K562 (cell line): ENCODE data around the gene UTS2R. TPM values are rescaled to one million over a fixed set of nuclear protein-coding genes. Genes with fewer than 3 reads are reported as not detected.
A peak's percentile ranks its signal among the peaks of the same experiment; 100 is the strongest.

Source experiments
- CHAMP1 ChIP-seq: fragments of 450-650 bp; IDR thresholded peaks from 2 replicates; pipeline ENCODE4 v1.6.1; 2016; ENCODE audit warnings: mild to moderate bottlenecking
- COPS2 ChIP-seq: fragments of 450-650 bp; conservative IDR thresholded peaks from 2 replicates; pipeline ENCODE4 v1.6.1; 2016; ENCODE audit warnings: mild to moderate bottlenecking, moderate library complexity
- DLX4 ChIP-seq: fragments of 250-450 bp; sonication (Bioruptor Pico); IDR thresholded peaks from 2 replicates; pipeline ENCODE4 v1.6.1; 2021; ENCODE audit warnings: mild to moderate bottlenecking
- ELF4 ChIP-seq: fragments of 450-650 bp; formaldehyde crosslinking; IDR thresholded peaks from 2 replicates; pipeline ENCODE4 v1.4.0; 2022; ENCODE audit warnings: missing genetic modification characterization
- FOXK1 ChIP-seq: sonication (generic); formaldehyde crosslinking; IDR thresholded peaks from 2 replicates; pipeline ENCODE4 v1.8.0; 2022; ENCODE audit warnings: missing genetic modification reagents, mild to moderate bottlenecking, borderline replicate concordance
- HINFP ChIP-seq: fragments of 450-650 bp; conservative IDR thresholded peaks from 2 replicates; pipeline ENCODE4 v1.6.1; 2016; ENCODE audit warnings: missing genetic modification characterization, low read depth, mild to moderate bottlenecking, control low read depth, missing compliant biosample characterization
- HSF4 ChIP-seq: fragments of 250-450 bp; sonication (Bioruptor Pico); IDR thresholded peaks from 2 replicates; pipeline ENCODE4 v2.1.2; 2022; ENCODE audit warnings: mild to moderate bottlenecking, moderate library complexity, borderline replicate concordance
- NELFE ChIP-seq: IDR thresholded peaks from 2 replicates; pipeline ENCODE4 v1.6.1; 2011; ENCODE audit warnings: mild to moderate bottlenecking; ENCODE audit not compliant: insufficient read depth, insufficient read length
- OTX1 ChIP-seq: fragments of 450-650 bp; formaldehyde crosslinking; IDR thresholded peaks from 2 replicates; pipeline ENCODE4 v1.4.0; 2022; ENCODE audit warnings: mild to moderate bottlenecking
- RCOR1 ChIP-seq, 2 experiments: IDR thresholded peaks; 2 replicates each; pipeline ENCODE4 v1.6.1; 2012; ENCODE audit warnings: low read depth in 2 of 2, low read length in 2 of 2, borderline replicate concordance in 1 of 2, improper control_type of control experiment in 1 of 2
- SIRT6 ChIP-seq: IDR thresholded peaks from one replicate; pipeline ENCODE4 v1.6.1; 2012; ENCODE audit warnings: low read depth, mild to moderate bottlenecking, control low read depth, inconsistent platforms, low read length, moderate library complexity
- SMAD2 ChIP-seq: fragments of 150-350 bp; IDR thresholded peaks from 2 replicates; pipeline ENCODE4 v1.6.1; 2014; ENCODE audit warnings: low read depth, mild to moderate bottlenecking, low read length
- SRF ChIP-seq, 2 experiments: fragments of 250-450, 450-650 bp in 1 of 2; sonication (Bioruptor Pico) in 1 of 2; sonication (generic) in 1 of 2; formaldehyde crosslinking; IDR thresholded peaks; 2 replicates each; pipeline versions ENCODE4 v1.5.0 to v1.5.1; 2020 to 2022; ENCODE audit warnings: mild to moderate bottlenecking in 1 of 2, missing genetic modification reagents in 1 of 2
- TCF15 ChIP-seq: fragments of 250-450 bp; sonication (Bioruptor Pico); IDR thresholded peaks from 2 replicates; pipeline ENCODE4 v1.8.0; 2022; ENCODE audit warnings: moderate library complexity, mild to moderate bottlenecking, inconsistent platforms
- ZC3H8 ChIP-seq: fragments of 450-650 bp; IDR thresholded peaks from 2 replicates; pipeline ENCODE4 v1.6.1; 2017
- ZNF12 ChIP-seq: sonication (generic); formaldehyde crosslinking; IDR thresholded peaks from 2 replicates; pipeline ENCODE4 v1.4.0; 2020; ENCODE audit warnings: mild to moderate bottlenecking, missing genetic modification reagents
- ZNF253 ChIP-seq: fragments of 250-450 bp; sonication (Bioruptor Pico); conservative IDR thresholded peaks from 2 replicates; pipeline ENCODE4 v1.6.1; 2021; ENCODE audit warnings: mild to moderate bottlenecking
- ZNF695 ChIP-seq: fragments of 450-650 bp; formaldehyde crosslinking; IDR thresholded peaks from 2 replicates; pipeline ENCODE4 v1.4.0; 2020; ENCODE audit warnings: mild to moderate bottlenecking, moderate library complexity
- polyA plus RNA-seq, 8 experiments: library from polyadenylated mRNA; depleted of rRNA in 4 of 8; stranded (reverse) in 5 of 8; unstranded in 3 of 8; fragments of >200 nt; fragmentation: Nextera tagmentation in 2 of 8; fragmentation: Illumina TruSeq in 1 of 8; extraction: Ambion mirVana in 2 of 8; extraction: Trizol in 1 of 8; gene quantifications; 2 replicates each; pipeline versions ENCODE4 v1.2.1 to v1.2.3, GENCODE V29; 2011 to 2014; ENCODE audit warnings: inconsistent platforms in 1 of 8, missing spikeins in 1 of 8
- total RNA-seq, 7 experiments: library from RNA; depleted of rRNA in 6 of 7; stranded (reverse); fragments of >200 nt in 6 of 7; fragmentation: Illumina TruSeq in 2 of 7; extraction: Trizol in 2 of 7; gene quantifications; 2 replicates each; pipeline versions ENCODE4 v1.2.1 to v1.2.3, GENCODE V29; 2011 to 2021; ENCODE audit warnings: low replicate concordance in 1 of 7

The UTS2R gene
- total and polyA plus RNA-seq, 9 of the 15 experiments (the other 6 are each of a cell fraction or from before 2014, with no cell fraction given), result 0.22 TPM; not detected in 8

- TF ChIP-seq DLX4 (CRISPR knock-in tag) (no peak), ZNF12 (CRISPR knock-in tag) (no peak), TCF15 (peak; percentile 69; the same call in 1 of the 2 replicates), ZC3H8 (no peak), RCOR1 (IDR thresholded peaks at IDR 0.05; ENCODE audit: borderline replicate concordance in 1 of 2, low read depth in 2 of 2, low read length in 2 of 2) (peak in 1 of 2 experiments; percentile 84; a peak in 3 of 4 replicates), OTX1 (CRISPR knock-in tag) (peak; percentile 47; the same call in 1 of the 2 replicates), ZNF695 (CRISPR knock-in tag) (no peak), HSF4 (CRISPR knock-in tag) (peak; percentile 88; the same call in 1 of the 2 replicates), HINFP (tag) (peak; percentile 64), CHAMP1 (no peak; the same call in 1 of the 2 replicates), FOXK1 (CRISPR knock-in tag) (0 out of 2 replicates have a peak, but pooled peaks have one; percentile 79), ELF4 (CRISPR knock-in tag) (peak; percentile 52; the same call in 1 of the 2 replicates), SMAD2 (no peak), ZNF253 (CRISPR knock-in tag) (no peak), NELFE (no peak), SRF (CRISPR knock-in tag; IDR thresholded peaks at IDR 0.05) (0 out of 4 replicates have a peak, but pooled peaks of 1 of the 2 experiments have one; percentile 3), COPS2 (no peak), SIRT6 (no peak)
These were observed 26.2 kb upstream of the UTS2R start (continued) for GRCh38 chr17:82345151-82345976.
